Measurements from ENCODE around the gene IGSF23.

The IGSF23 gene

GRCh38 chr19:44597131-44597491 is 16.3 kb upstream of the IGSF23 start:
- no peak for DNase-seq
- H3K9me3 ChIP-seq, result no peaks in the 10 kb centered on the region
- no peak for TF ChIP-seq CTCF (IDR thresholded peaks at IDR 0.05; ENCODE audit: low read depth, low read length)
- no peaks in the 10 kb centered on the region for H3K36me3 ChIP-seq
- no peaks in the 10 kb centered on the region for H3K4me1 ChIP-seq
- no peaks in the 10 kb centered on the region; the same call in 1 of the 2 replicates for H3K27me3 ChIP-seq
- H3K4me3 ChIP-seq (ENCODE audit: low read depth, low read length), result no peak overlapping the region

GRCh38 chr19:44598355-44598754 is 15.0 kb upstream of the IGSF23 start:
- H3K4me1 ChIP-seq, result no peaks in the 10 kb centered on the region
- no peaks in the 10 kb centered on the region for H3K36me3 ChIP-seq
- no peak for DNase-seq
- no peak overlapping the region for H3K4me3 ChIP-seq (ENCODE audit: low read depth, low read length)
- H3K9me3 ChIP-seq, result no peaks in the 10 kb centered on the region
- no peak for TF ChIP-seq CTCF (IDR thresholded peaks at IDR 0.05; ENCODE audit: low read depth, low read length)
- H3K27me3 ChIP-seq, result no peaks in the 10 kb centered on the region; the same call in 1 of the 2 replicates

DNA sequence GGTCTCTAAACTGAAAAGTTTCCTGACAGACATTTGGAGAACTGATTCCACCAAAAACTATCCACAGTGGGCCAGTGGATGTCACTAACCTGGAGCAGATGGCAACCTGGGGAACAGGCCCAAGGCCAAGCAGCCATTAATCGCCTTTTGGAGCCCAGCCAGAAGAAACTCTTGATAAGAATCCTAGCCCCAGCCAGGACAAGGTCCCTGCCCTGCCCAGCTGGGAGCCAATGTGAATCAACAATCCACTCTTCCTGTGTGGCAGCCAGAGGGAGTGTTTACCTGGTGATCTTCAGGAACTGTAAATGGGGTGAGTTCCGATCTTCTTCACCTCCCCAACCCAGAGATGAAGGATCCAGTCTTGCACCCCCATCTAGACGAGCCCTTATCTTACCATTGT is 14.5 kb upstream of the IGSF23 start:
- Histone ChIP-seq H3K4me3 (ENCODE audit: low read depth, low read length) (no peak overlapping the region), H3K27me3 (no peaks in the 10 kb centered on the region; the same call in 1 of the 2 replicates), H3K36me3 (no peaks in the 10 kb centered on the region), H3K9me3 (no peaks in the 10 kb centered on the region), H3K4me1 (no peaks in the 10 kb centered on the region)
- no peak for DNase-seq
- no peak for TF ChIP-seq CTCF (IDR thresholded peaks at IDR 0.05; ENCODE audit: low read depth, low read length)

- TF ChIP-seq CTCF (IDR thresholded peaks at IDR 0.05; ENCODE audit: low read depth, low read length), result no peak
- Histone ChIP-seq H3K36me3 (no peaks in the 10 kb centered on the region), H3K27me3 (no peaks in the 10 kb centered on the region; the same call in 1 of the 2 replicates), H3K4me1 (no peaks in the 10 kb centered on the region), H3K4me3 (ENCODE audit: low read depth, low read length) (no peak overlapping the region), H3K9me3 (no peaks in the 10 kb centered on the region)
- no peak for DNase-seq
Observed at GRCh38 chr19:44600466-44600865, 12.9 kb upstream of the IGSF23 start.

- DNase-seq, result no peak
- H3K9me3 ChIP-seq, result no peaks in the 10 kb centered on the region
- no peaks in the 10 kb centered on the region for H3K4me1 ChIP-seq
- no peak for TF ChIP-seq CTCF (IDR thresholded peaks at IDR 0.05; ENCODE audit: low read depth, low read length)
- H3K4me3 ChIP-seq (ENCODE audit: low read depth, low read length), result no peak overlapping the region
- no peaks in the 10 kb centered on the region for H3K36me3 ChIP-seq
- H3K27me3 ChIP-seq, result no peaks in the 10 kb centered on the region; the same call in 1 of the 2 replicates
Observed at GRCh38 chr19:44602081-44602480, 11.3 kb upstream of the IGSF23 start.

- Histone ChIP-seq H3K36me3 (no peaks in the 10 kb centered on the region), H3K27me3 (no peaks in the 10 kb centered on the region; the same call in 1 of the 2 replicates), H3K4me3 (ENCODE audit: low read depth, low read length) (no peak overlapping the region), H3K9me3 (no peaks in the 10 kb centered on the region), H3K4me1 (no peaks in the 10 kb centered on the region)
- no peak for TF ChIP-seq CTCF (IDR thresholded peaks at IDR 0.05; ENCODE audit: low read depth, low read length)
- DNase-seq, result no peak
Observed at GRCh38 chr19:44603201-44603945, 10.0 kb upstream of the IGSF23 start.
